Stromal cell of bone marrow (primary cell): ENCODE data around the gene UBE2Z.

Experiments used
- DNase-seq: peaks from one replicate; pipeline ENCODE4 v3.0.0-alpha.2; 2012; ENCODE audit warnings: low read depth

Gene UBE2Z

DNA sequence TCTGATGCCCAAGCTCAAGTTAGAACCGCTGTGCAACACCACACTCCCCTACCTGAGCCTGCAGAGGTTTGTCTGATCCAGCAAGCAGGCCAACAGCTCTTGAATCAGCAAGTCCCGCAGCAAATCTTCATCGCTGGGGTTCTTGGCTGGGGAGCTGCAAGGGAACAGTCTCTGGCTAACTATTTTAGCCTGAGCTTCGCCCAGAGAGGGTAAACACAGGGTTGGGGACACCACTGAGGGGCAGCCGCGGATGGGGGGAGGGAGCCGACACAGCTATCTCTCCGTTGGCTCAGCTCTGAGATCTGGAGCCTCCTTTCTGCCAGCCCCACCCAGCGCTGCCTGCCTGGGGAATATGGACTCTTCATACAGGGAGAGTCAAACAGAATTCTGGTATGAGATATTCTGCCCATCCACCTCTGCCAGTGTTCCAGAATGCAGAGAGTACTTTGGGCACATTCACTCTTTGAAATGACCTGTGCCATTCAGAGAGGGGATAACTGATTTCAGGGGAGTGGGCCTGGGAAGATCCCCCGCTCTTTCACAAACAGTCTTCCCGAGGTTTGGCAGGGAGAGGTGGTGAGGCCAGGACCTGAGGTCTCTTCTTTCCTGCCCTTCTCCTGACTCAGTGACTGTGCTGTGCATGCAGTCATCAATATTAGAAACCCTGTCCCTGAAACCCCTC is 52.8 kb downstream of the UBE2Z start:
- no peak for DNase-seq

DNA sequence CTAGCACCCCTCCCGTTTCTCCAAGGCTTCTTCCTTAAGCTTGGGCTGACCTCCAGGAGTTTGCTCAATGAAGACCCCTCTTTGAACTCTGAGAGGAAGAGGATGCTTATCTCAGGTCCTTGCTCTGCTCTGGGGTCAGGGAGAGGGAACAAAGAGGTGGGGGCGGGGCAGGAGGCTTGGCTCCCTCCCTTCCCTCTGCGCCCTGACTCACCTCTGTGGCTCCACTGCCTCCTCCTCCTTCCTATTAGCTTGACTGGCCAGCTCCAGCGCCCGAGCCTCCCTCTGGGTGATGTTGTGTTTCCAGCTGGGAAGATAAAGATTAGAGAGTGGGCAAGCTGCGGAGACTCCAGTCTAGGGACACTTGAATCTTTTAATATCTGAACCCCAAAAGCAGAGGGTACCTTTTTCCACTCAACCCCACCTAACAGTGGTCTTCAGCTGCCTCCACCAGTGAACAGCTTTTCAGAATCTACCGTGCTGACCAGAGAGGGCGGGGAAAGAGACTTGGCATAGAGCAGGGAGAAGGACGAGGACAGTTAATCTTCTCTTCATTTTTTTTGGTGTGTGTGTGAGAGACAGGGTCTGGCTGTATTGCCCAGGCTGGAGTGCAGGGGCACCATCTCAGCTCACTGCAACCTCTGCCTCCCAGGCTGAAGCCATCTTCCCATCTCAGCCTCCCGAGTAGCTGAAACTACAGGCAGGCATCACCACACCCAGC is 53.5 kb downstream of the UBE2Z start:
- DNase-seq: peak; percentile 62

DNA sequence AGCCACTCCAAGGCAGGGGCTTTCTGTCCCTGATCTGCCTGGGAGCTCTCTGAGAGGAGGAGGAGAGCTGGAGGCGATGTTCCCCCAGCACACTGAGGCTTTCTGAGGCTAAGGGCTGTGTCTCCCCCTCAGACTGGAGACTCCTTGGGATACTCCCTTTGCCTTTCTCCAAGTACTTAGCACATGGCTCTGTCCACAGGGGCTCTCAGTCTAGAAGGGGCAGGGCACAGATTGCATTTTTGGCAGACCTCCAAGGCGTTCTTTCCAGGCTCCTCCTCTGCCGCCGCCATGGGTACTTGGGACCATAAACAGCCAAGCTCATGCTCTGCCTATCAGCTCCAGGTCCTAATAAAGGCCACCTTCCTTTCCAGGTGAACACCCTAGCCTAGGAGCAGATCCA is 62.0 kb downstream of the UBE2Z start:
- no peak for DNase-seq

DNA sequence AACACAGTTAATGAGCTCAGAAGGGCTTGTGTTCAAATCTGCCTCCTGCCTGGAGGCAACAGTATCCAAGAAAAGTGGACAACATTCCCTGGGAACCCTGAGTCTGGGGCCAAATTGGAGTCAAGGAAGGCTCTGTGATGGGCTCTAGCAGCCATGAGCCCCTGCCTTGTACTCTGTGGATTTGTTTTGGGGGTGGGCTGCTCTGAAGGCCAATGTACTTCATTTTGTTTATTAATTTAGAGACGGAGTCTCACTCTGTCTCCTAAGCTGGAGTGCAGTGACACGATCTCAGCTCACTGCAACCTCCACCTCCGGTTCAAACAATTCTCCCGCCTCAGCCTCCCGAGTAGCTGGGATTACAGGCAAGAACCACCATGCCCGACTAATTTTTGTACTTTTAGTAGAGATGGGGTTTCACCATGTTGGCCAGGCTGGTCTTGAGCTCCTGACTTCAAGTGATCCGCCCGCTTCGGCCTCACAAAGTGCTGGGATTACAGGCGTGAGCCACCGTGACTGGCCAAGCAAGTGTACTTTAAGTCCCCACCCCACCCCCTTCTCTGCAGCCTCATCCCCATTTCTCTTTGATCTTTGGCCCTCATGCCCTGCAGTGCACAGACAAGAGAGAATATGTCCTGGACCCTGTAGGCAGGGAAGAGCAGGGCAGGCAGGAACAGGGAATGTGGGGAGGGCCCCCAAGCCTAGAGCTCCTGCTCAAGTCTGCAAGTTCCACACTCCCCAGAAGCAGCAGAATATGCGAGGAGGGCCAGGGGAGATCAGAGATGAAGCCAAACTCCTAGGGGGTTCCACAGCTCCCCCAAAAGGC is 62.9 kb downstream of the UBE2Z start:
- no peak for DNase-seq

GRCh38 chr17:48972749-48973097 is 64.5 kb downstream of the UBE2Z start:
- no peak for DNase-seq

DNA sequence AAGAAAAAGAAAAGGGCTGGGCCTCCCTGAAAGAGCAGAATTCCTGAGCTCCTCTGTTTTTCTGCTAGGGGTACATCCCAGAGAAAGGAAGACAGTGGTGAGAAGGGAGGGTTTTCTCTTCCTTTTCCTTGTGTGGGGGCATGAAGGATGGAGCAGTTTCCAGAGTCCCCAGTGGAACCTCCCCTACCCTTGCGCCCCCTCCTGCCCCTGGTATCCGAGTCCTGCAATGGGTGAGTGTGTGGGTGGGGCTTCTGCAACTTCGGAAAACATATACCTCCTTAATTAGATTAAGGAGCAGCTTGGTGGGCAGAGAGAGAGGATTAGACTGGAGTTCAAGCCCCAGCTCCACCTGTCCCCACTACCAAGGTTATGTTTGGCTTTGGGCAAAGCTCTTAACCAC is 65.6 kb downstream of the UBE2Z start:
- no peak for DNase-seq
